Large intestine (tissue), 3 donors: Measurements from ENCODE around the gene C5orf47. TPM values are rescaled to one million over a fixed set of nuclear protein-coding genes. Genes with fewer than 3 reads are reported as not detected.

Experiments used
- DNase-seq, 2 donors: peaks; one replicate each; pipeline versions ENCODE4 v3.0.0 to v3.0.0-alpha.2; 2013
- H3K27ac ChIP-seq: one replicate; pipeline ENCODE4 v1.5.1; 2013; ENCODE audit warnings: low read length
- H3K27me3 ChIP-seq: 2 replicates; pipeline ENCODE4 v1.6.1; 2013; ENCODE audit warnings: low read length; ENCODE audit not compliant: control insufficient read depth, insufficient read depth
- H3K36me3 ChIP-seq: 2 replicates; pipeline ENCODE4 v1.6.1; 2013; ENCODE audit warnings: low read length; ENCODE audit not compliant: control insufficient read depth, insufficient read depth
- H3K4me1 ChIP-seq: one replicate; pipeline ENCODE4 v1.6.1; 2013; ENCODE audit warnings: low read length; ENCODE audit not compliant: control insufficient read depth, insufficient read depth
- H3K4me3 ChIP-seq: one replicate; pipeline ENCODE4 v1.5.1; 2013; ENCODE audit warnings: low read length
- H3K9me3 ChIP-seq: one replicate; pipeline ENCODE4 v1.6.1; 2013; ENCODE audit warnings: mild to moderate bottlenecking, low read depth, low read length, moderate library complexity; ENCODE audit not compliant: control insufficient read depth
- WGBS: methylation state at CpG from one replicate; pipeline ENCODE4 v1.1.5; 2013; ENCODE audit warnings: low lambda C conversion rate; ENCODE audit not compliant: insufficient coverage; 5-methylcytosine and 5-hydroxymethylcytosine counted together
- polyA plus RNA-seq: library from polyadenylated mRNA; unstranded; fragments of 120-200 nt; gene quantifications from one replicate; pipeline ENCODE4 v1.2.1, GENCODE V29; 2013

C5orf47 gene
- polyA plus RNA-seq, 1 donor, result 0.06 TPM

GRCh38 chr5:174022384-174023095 lies 33.6 kb downstream of the C5orf47 start:
- Histone ChIP-seq H3K4me1 (no peaks in the 10 kb centered on the region), H3K27me3 (no peaks in the 10 kb centered on the region)
- WGBS, result 0% methylated on average over 1 of the region's 4 CpGs

GRCh38 chr5:174030286-174030685 lies 41.3 kb downstream of the C5orf47 start:
- H3K9me3 ChIP-seq, result no peaks in the 10 kb centered on the region
- H3K36me3 ChIP-seq, result no peaks in the 10 kb centered on the region
- WGBS, result 86% methylated on average over 1 of the region's 2 CpGs
- H3K27me3 ChIP-seq, result no peaks in the 10 kb centered on the region
- H3K27ac ChIP-seq, result no peak overlapping the region
- DNase-seq, result no peak
- no peak overlapping the region for H3K4me3 ChIP-seq
- H3K4me1 ChIP-seq, result no peaks in the 10 kb centered on the region

More at GRCh38 chr5:174022384-174023095, 33.6 kb downstream of the C5orf47 start:
- Histone ChIP-seq H3K27ac (no peak overlapping the region), H3K4me3 (no peak overlapping the region), H3K9me3 (no peaks in the 10 kb centered on the region), H3K36me3 (no peaks in the 10 kb centered on the region)
- DNase-seq, result no peak

- Histone ChIP-seq H3K9me3 (no peaks in the 10 kb centered on the region), H3K4me1 (no peaks in the 10 kb centered on the region), H3K4me3 (no peak overlapping the region), H3K27ac (no peak overlapping the region), H3K36me3 (no peaks in the 10 kb centered on the region), H3K27me3 (peaks cover 5% of the 10 kb centered on the region)
- no CpG with 5 or more reads among the region's 6 CpGs for whole genome bisulfite sequencing
- peak in 1 of 2 donors; percentile 4 for DNase-seq
Observed at GRCh38 chr5:174044466-174045254, 55.7 kb downstream of the C5orf47 start.

- Histone ChIP-seq H3K4me1 (no peaks in the 10 kb centered on the region), H3K27me3 (peaks cover 5% of the 10 kb centered on the region), H3K36me3 (no peaks in the 10 kb centered on the region), H3K27ac (no peak within 1 kb of the TSS), H3K9me3 (no peaks in the 10 kb centered on the region), H3K4me3 (no peak within 1 kb of the TSS)
- 0% methylated on average over 2 of the region's 17 CpGs for WGBS
- DNase-seq, result peak; percentile 85 to 88
Observed at GRCh38 chr5:174045470-174046025, 56.6 kb downstream of the C5orf47 start, which contains the start of gene NSG2. Gene NSG2 (plus strand): TSS chr5:174045706. CDS start chr5:174046756, 1,050 bp downstream.

- H3K4me3 ChIP-seq, result no peak overlapping the region
- H3K4me1 ChIP-seq, result no peaks in the 10 kb centered on the region
- WGBS, result no CpG with 5 or more reads among the region's 5 CpGs
- H3K9me3 ChIP-seq, result no peaks in the 10 kb centered on the region
- no peaks in the 10 kb centered on the region for H3K27me3 ChIP-seq
- DNase-seq, result no peak
- H3K36me3 ChIP-seq, result no peaks in the 10 kb centered on the region
- no peak overlapping the region for H3K27ac ChIP-seq
Observed at GRCh38 chr5:174046558-174046957, 57.6 kb downstream of the C5orf47 start.

- Histone ChIP-seq H3K27ac (no peak overlapping the region), H3K27me3 (no peaks in the 10 kb centered on the region), H3K36me3 (no peaks in the 10 kb centered on the region), H3K4me1 (no peaks in the 10 kb centered on the region), H3K9me3 (no peaks in the 10 kb centered on the region), H3K4me3 (no peak overlapping the region)
- DNase-seq, result no peak
- 69% methylated on average over 2 of the region's 4 CpGs for WGBS
Observed at GRCh38 chr5:174047472-174048099, 58.6 kb downstream of the C5orf47 start.

- no peak overlapping the region for H3K27ac ChIP-seq
- no CpG with 5 or more reads among the region's 5 CpGs for WGBS
- no peak overlapping the region for H3K4me3 ChIP-seq
- H3K36me3 ChIP-seq, result no peaks in the 10 kb centered on the region
- no peaks in the 10 kb centered on the region for H3K9me3 ChIP-seq
- H3K4me1 ChIP-seq, result no peaks in the 10 kb centered on the region
- no peak for DNase-seq
- H3K27me3 ChIP-seq, result no peaks in the 10 kb centered on the region
Observed at GRCh38 chr5:174052636-174053035, 63.7 kb downstream of the C5orf47 start.

- Histone ChIP-seq H3K4me1 (no peaks in the 10 kb centered on the region), H3K27me3 (no peaks in the 10 kb centered on the region), H3K27ac (no peak overlapping the region), H3K36me3 (no peaks in the 10 kb centered on the region), H3K4me3 (no peak overlapping the region), H3K9me3 (no peaks in the 10 kb centered on the region)
- no peak for DNase-seq
- WGBS, result 100% methylated on average over 1 of the region's 3 CpGs
Observed at GRCh38 chr5:174053905-174054304, 64.9 kb downstream of the C5orf47 start.
